GM03348 (cell line): ENCODE measurements around the gene AFF4.

Experiments
- DNase-seq: peaks from one replicate; pipeline ENCODE4 v3.0.0; 2012; ENCODE audit warnings: low spot score

Gene AFF4

GRCh38 chr5:132827943-132828673, 135.3 kb downstream of the AFF4 start:
- no peak for DNase-seq

GRCh38 chr5:132826424-132827082, 136.9 kb downstream of the AFF4 start:
- no peak for DNase-seq

- DNase-seq, result no peak
Observed at GRCh38 chr5:132825834-132826391, 137.5 kb downstream of the AFF4 start.
